ENCODE data around the gene UQCC2.

UQCC2 gene

GRCh38 chr6:33688451-33689147, 22.9 kb downstream of the UQCC2 start:
- no peak for FAIRE-seq

GRCh38 chr6:33688006-33688405, 23.5 kb downstream of the UQCC2 start:
- no peak for FAIRE-seq

GRCh38 chr6:33686981-33687975, 24.2 kb downstream of the UQCC2 start:
- no peak for FAIRE-seq

GRCh38 chr6:33686225-33686924, 25.1 kb downstream of the UQCC2 start:
- FAIRE-seq: no peak

GRCh38 chr6:33685411-33686224, 25.9 kb downstream of the UQCC2 start:
- no peak for FAIRE-seq

GRCh38 chr6:33684983-33685382, 26.5 kb downstream of the UQCC2 start:
- FAIRE-seq: no peak

DNA sequence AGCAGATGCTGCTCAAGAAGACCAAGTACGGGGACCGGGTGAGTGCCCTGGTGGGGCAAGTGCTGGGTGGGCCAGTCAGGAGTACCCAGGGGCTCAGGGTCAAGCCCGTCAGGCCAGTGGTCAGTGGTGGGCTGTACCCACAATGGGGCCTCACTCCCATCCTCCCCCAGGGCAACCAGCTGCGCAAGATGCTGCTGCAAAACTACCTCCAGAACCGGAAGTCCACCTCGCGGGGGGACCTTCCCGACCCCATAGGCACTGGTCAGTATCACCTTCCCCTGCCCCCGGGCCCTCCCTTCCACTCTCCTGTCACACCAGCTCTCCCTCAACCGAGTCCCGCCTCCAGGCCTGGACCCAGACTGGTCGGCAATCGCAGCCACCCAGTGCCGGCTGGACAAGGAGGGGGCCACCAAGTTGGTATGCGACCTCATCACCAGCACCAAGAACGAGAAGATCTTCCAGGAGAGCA, 27.0 kb downstream of the UQCC2 start:
- no peak for FAIRE-seq

- no peak for FAIRE-seq
Observed at GRCh38 chr6:33683576-33684427, 27.7 kb downstream of the UQCC2 start.

- FAIRE-seq: no peak
Observed at GRCh38 chr6:33683051-33683571, 28.4 kb downstream of the UQCC2 start.

DNA sequence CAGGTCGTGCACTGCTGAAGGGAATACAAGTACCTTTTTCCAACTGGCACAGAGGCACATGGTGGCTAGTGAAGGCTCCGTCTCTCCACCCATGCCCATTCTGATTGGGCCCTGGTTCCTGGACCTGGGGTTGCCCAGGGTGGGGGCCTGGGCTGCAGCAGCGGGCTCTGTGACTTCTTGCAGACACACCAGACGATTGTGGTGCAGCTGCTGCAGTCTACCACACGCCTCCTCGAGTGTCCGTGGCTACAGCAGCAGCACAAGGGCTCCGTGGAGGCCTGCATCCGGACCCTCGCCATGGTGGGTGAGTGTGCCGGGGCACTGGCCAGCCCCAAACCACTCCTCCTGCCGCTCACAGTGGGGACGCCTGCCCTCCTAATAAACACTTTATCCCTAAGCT, 29.2 kb downstream of the UQCC2 start:
- no peak for FAIRE-seq

DNA sequence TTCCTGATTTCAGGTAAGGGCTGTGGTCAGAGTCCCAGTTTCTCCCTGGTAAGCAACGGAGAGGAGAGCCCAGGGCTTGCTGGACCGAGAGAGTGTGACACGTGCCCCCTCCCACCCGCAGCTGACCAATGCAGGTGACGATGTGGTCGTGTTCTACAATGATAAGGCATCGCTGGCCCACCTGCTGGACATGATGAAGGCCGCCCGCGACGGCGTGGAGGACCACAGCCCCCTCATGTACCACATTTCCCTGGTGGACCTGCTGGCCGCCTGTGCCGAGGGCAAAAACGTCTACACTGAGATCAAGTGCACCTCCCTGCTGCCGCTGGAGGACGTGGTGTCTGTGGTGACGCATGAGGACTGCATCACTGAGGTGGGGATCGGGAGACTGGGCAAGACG, 31.7 kb downstream of the UQCC2 start:
- FAIRE-seq: no peak

- FAIRE-seq: no peak
Observed at GRCh38 chr6:33678932-33679490, 32.5 kb downstream of the UQCC2 start.

DNA sequence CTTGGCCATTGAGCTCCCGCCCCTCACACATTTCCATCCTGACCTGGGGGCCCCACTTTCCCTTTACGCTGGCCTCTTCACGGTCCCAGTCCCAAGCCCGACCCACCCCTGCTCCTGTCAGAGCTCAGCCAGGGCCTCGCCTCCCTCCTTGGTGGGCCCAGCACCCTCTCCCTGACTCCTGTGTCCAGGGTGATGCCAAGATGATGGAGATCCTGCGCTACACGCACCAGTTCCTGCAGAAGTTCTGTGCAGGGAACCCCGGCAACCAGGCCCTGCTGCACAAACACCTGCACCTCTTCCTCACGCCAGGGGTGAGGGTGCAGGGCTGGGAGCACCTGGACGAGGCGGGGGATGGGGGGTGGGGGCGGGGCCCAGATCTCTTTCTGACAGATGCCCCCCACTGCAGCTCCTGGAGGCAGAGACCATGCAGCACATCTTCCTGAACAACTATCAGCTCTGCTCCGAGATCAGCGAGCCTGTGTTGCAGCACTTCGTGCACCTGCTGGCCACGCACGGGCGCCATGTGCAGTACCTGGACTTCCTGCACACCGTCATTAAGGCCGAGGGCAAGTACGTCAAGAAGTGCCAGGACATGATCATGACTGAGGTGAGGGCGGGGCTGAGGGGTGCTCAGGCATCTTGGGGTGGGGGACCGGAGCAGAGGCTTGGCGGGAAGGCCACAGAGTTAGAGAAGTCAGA, 33.1 kb downstream of the UQCC2 start:
- FAIRE-seq: no peak

GRCh38 chr6:33677689-33678088, 33.8 kb downstream of the UQCC2 start:
- no peak for FAIRE-seq

DNA sequence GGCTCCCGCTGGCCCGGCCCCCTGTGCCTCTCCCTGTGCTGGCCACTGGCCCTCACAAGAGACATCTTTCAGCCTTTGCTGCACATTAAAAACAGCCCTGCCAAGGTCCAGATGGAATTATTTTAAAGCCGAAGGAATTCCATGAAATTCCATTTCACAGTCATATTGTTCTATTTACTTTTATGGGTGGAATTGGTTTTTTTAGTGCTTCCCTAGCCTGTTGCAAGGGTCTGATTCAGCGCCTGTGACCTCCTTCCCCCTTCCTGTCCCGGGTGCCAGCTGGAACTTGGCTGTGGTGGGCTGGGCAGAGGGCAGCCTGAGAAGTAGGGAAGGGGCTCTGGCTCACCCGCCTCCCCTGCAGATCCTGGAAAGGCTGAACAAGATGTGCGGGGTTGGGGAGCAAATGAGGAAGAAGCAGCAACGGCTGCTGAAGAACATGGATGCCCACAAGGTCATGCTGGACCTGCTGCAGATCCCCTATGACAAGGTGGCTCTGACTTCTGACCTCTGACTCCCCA, 34.3 kb downstream of the UQCC2 start:
- FAIRE-seq: no peak

GRCh38 chr6:33676416-33677142, 34.9 kb downstream of the UQCC2 start:
- FAIRE-seq: no peak

DNA sequence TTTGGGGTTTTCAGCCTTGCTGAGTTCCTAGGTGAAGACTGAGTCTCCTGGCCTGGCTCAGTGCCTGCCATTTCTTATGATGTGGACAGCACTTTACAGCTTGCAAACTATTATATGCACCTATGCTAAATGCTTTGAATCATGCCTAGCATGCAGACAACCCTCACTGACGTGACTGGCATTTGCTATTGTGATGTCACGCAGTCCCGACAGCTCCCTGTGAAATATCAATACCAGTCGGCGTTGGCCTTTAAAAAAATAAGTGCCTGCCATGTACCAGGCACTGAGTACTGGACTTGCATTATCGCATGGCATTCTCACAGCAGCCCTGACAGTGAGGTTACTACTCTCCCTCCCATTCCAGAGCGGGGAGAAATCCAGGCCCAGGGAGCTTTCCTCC, 35.5 kb downstream of the UQCC2 start:
- FAIRE-seq: no peak

- no peak for FAIRE-seq
Observed at GRCh38 chr6:33673851-33674250, 37.6 kb downstream of the UQCC2 start.

GRCh38 chr6:33672808-33673207, 38.7 kb downstream of the UQCC2 start:
- no peak for FAIRE-seq
